Small intestine (tissue), 7 donors: ENCODE measurements around the gene NR3C1. TPM values are rescaled to one million over a fixed set of nuclear protein-coding genes. Genes with fewer than 3 reads are reported as not detected.

ENCODE experiments used
- DNase-seq, 2 donors: peaks; one replicate each; pipeline versions ENCODE4 v3.0.0 to v3.0.0-alpha.2; 2013
- FAIRE-seq: peaks from 2 replicates; lab custom pipeline; 2012; peaks lifted over from hg19 to GRCh38; lab: Jason Lieb, UNC
- H3K27ac ChIP-seq, 3 donors: one replicate each; pipeline ENCODE4 v1.5.1; 2013; ENCODE audit warnings: low read length in 2 of 3, mild to moderate bottlenecking in 2 of 3, control low read depth in 1 of 3, inconsistent platforms in 1 of 3, low read depth in 1 of 3, moderate library complexity in 1 of 3
- H3K27me3 ChIP-seq, 3 donors: one replicate each; pipeline ENCODE4 v1.6.1; 2013; ENCODE audit warnings: low read length in 3 of 3, inconsistent platforms in 1 of 3; ENCODE audit not compliant: control insufficient read depth in 3 of 3, insufficient read depth in 3 of 3
- H3K36me3 ChIP-seq, 3 donors: one replicate each; pipeline ENCODE4 v1.6.1; 2013; ENCODE audit warnings: low read length in 3 of 3, inconsistent platforms in 1 of 3, low read depth in 1 of 3, mild to moderate bottlenecking in 1 of 3, moderate library complexity in 1 of 3; ENCODE audit not compliant: control insufficient read depth in 3 of 3, insufficient read depth in 2 of 3
- H3K4me1 ChIP-seq, 3 donors: one replicate each; pipeline ENCODE4 v1.6.1; 2013; ENCODE audit warnings: low read length in 2 of 3, inconsistent platforms in 1 of 3, low read depth in 1 of 3, mild to moderate bottlenecking in 1 of 3, moderate library complexity in 1 of 3; ENCODE audit not compliant: control insufficient read depth in 3 of 3, insufficient read depth in 2 of 3
- H3K4me3 ChIP-seq, 3 donors: one replicate each; pipeline ENCODE4 v1.5.1; 2013; ENCODE audit warnings: low read length in 3 of 3, control low read depth in 1 of 3, inconsistent platforms in 1 of 3, low read depth in 1 of 3, mild to moderate bottlenecking in 1 of 3, moderate library complexity in 1 of 3
- H3K9me3 ChIP-seq, 2 donors: one replicate each; pipeline ENCODE4 v1.6.1; 2013; ENCODE audit warnings: low read depth in 1 of 2, low read length in 1 of 2; ENCODE audit not compliant: control insufficient read depth in 2 of 2, insufficient read depth in 1 of 2
- WGBS, 3 donors: extraction: QIAGEN DNeasy Blood & Tissue Kit; methylation state at CpG; one replicate each; pipeline ENCODE4 v1.1.7; 2013; 5-methylcytosine and 5-hydroxymethylcytosine counted together
- polyA plus RNA-seq, 4 donors: library from polyadenylated mRNA; stranded (reverse) in 3 of 4; unstranded in 1 of 4; fragments of 200-250 nt in 3 of 4; fragments of 120-200 nt in 1 of 4; gene quantifications; one replicate each; pipeline versions ENCODE4 v1.2.1 to v1.2.3, GENCODE V29; 2013
- donor health status: healthy with polysubstance abuse.
- donor health status: control.
- donor health status: control.
- donor health status: Bipolar disorder and iron deficiency.
- donor health status: healthy.

NR3C1 gene
- polyA plus RNA-seq, 4 donors: 13.7 to 32.2 (median 16.8) TPM

DNA sequence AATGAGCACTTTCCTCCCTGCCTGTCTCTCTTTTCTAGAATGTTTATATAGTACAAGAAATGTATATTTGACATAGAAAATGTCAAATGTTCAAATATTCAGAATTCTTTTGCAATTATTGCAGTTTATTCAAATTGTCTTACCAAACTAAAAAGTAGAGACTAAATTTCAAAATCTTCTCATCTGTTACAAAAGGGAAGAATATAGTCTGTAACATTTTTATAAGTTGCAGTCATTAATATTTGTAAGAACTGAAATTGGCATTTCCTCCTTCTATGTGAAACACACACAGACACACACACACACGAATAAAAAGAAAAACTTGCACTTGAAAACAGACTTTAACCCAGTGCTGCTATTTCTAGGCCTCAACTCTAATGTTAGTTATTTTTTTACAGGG, 56.4 kb downstream of the NR3C1 start:
- WGBS, 3 donors: 38 to 49% (median 39%) methylated on average over 1 of the region's 1 CpG
- no peak for FAIRE-seq
- H3K27ac ChIP-seq: no peak overlapping the region

DNA sequence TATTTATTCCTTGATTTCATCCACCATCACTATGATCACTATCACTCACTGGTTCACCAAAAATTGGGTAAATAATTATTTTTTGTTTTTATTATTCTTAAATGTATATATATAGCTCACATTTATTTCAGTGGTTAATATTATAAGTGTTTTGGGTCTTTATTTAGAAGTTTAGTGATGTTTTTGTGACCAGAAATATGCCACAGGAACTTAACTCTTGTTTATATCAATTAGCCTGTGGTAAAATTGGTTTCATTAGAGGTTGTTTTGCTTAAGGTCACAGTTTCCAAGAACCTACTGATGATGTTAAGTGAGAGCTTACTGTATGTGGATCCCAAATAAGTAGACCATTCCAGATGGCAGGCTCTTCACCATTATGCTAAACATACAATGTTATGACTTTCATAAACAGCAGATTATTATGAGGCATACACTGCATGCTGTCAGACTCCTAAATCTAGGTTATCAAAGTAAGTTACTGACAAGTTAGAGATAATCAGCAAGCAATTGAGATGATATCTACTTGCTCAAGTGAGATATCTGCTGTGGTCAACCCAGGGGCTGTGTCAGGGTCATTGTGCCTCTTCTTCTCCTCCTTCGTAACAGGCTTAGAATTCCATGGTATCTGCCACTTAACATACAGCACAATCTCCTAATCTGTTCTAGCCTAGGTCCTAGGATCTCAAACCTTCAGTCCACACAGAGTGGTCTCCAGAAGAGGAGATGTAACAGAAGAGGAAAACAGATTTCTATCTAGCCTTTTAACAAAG, 57.6 kb downstream of the NR3C1 start:
- peaks cover 0 to 3% (median 3%) of the 10 kb centered on the region in 3 donors for H3K36me3 ChIP-seq
- no peak overlapping the region for H3K27ac ChIP-seq
- peaks cover 0 to 7% (median 0%) of the 10 kb centered on the region in 3 donors for H3K4me1 ChIP-seq
- no peak for FAIRE-seq
- no peak overlapping the region for H3K4me3 ChIP-seq
- DNase-seq: no peak
- WGBS, 3 donors: 84 to 100% (median 91%) methylated on average over 1 of the region's 1 CpG
- no peaks in the 10 kb centered on the region for H3K9me3 ChIP-seq
- H3K27me3 ChIP-seq: no peaks in the 10 kb centered on the region

More for the DNA sequence above, 56.4 kb downstream of the NR3C1 start:
- no peak for DNase-seq
- Histone ChIP-seq H3K9me3 (no peaks in the 10 kb centered on the region), H3K36me3 (peaks cover 0 to 3% (median 3%) of the 10 kb centered on the region in 3 donors), H3K27me3 (no peaks in the 10 kb centered on the region), H3K4me1 (peaks cover 0 to 10% (median 0%) of the 10 kb centered on the region in 3 donors), H3K4me3 (no peak overlapping the region)

DNA sequence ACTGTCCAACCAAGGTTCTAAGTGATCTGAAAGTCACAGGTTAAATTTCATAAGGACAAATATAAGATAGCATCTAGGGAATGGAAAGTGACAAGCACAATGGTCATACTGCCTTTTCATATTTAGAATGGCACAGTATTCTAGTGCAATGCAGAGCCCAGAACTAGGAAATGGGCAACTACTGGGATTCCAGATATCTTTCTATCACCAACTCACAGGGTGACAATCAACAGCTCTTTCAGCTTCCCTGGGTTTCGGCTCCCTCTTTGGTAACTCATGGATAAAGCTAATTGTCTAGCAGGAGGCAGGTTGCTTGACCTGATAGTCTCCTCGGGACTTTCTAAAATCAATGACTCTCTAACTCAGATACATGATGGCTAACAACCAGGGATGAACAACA, 60.4 kb downstream of the NR3C1 start:
- 97 to 100% (median 98%) methylated on average over 2 of the region's 2 CpGs for WGBS, 3 donors
- Histone ChIP-seq H3K9me3 (no peaks in the 10 kb centered on the region), H3K36me3 (peaks cover 0 to 3% (median 3%) of the 10 kb centered on the region in 3 donors), H3K27ac (no peak overlapping the region), H3K4me1 (no peaks in the 10 kb centered on the region), H3K4me3 (no peak overlapping the region), H3K27me3 (no peaks in the 10 kb centered on the region)
- DNase-seq (no peak), FAIRE-seq (no peak)

DNA sequence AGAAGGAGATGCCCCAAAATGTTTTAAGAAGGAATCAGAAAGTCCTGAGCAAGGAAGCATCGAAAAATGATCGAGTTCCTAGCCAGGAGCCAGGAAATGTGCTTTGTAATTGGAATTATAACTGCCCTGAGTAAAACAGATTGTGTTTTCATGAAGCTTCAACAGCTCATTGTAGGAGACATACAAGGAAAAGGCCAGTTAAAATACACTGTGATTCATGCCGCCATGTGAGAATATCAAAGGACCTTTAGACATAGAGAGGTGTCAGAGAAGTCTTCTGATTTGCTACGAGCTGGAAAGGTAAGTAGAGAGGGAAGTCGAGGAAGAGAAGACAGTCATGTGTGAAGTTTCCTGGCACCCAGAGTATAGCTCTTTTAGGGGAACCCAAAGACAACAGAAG, 60.9 kb downstream of the NR3C1 start:
- DNase-seq (peak in 1 of 2 donors; percentile 14), FAIRE-seq (no peak)
- no peak overlapping the region for H3K4me3 ChIP-seq
- H3K9me3 ChIP-seq: no peaks in the 10 kb centered on the region
- H3K27ac ChIP-seq: no peak overlapping the region
- WGBS, 3 donors: 86 to 94% (median 86%) methylated on average over 5 of the region's 5 CpGs
- H3K27me3 ChIP-seq: no peaks in the 10 kb centered on the region
- H3K36me3 ChIP-seq: peaks cover 0 to 3% (median 3%) of the 10 kb centered on the region in 3 donors
- no peaks in the 10 kb centered on the region for H3K4me1 ChIP-seq

DNA sequence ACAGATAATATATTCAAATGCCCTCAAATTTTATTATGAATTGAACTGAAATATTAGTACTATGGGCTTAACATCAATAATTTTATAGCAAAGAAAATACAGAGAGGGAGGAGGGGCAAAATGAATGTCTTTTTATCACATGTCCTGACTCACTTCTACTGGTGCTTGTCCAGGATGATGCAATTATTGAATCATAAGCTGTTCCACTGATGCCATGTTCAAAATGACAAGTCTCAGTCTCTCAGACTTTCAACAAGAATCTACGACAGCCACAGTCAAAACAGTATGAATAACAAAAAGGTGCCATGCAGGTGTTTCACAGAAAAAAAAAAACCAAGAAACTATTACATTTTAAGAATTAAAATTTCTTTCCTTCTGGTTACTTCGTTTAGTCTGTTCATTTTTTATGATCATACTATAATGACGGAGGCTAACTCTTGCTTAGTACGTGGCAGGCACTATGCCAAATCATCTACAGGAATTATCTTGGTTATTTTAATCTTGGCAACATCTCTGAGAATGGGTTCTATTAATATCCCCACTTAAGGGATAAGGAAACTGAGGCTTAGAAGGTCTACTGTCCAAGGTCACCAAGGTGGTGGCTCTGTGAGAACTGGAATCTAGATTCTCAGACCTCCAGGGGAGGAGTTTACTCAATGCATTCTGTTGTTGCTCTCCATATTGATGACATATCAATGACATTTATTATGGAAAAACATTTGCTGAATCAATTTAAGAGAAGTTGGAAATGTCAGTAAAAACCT, 61.5 kb downstream of the NR3C1 start:
- FAIRE-seq: no peak
- WGBS, 3 donors: 73 to 78% (median 75%) methylated on average over 4 of the region's 4 CpGs

DNA sequence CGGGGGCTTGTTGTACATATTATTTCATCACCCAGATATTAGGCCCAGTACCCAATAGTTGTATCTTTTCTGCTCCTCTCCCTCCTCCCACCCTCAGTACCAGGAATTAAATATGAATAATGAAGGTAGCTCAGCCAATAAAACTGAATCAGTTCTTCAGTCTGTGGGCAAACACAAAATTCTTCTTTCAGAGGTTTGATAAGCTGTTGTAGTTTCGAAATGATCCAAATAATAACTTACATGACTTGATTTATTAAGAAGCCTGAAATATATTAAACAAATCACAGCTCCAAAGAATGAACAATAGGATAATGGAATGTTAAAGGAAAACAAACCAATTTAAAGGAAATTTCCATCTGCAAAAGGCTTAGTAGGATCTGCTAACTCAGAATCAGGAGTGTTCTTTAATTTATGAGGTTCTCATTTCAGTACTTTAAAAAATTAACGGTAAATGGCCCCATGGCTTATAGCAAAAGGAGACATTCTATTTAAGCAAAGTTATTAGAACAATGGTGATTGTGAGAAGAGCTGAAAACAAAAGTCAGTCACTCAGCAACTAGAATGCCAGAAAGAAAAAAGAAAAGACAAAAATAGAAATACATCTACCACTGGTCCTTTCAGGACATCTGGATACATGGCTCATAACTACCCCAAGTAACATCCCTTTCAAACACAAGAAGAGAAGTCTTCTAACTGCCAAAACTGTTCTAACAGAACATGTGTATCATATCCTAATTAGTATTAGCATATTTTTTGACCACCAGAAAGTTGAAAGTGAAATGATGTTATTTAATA, 62.4 kb downstream of the NR3C1 start:
- WGBS, 3 donors: 73 to 95% (median 87%) methylated on average over 3 of the region's 3 CpGs
- H3K27ac ChIP-seq: no peak overlapping the region

More for the DNA sequence above, 61.5 kb downstream of the NR3C1 start:
- no peak overlapping the region for H3K4me3 ChIP-seq
- no peak overlapping the region for H3K27ac ChIP-seq
- H3K9me3 ChIP-seq: no peaks in the 10 kb centered on the region
- H3K4me1 ChIP-seq: no peaks in the 10 kb centered on the region
- H3K36me3 ChIP-seq: peaks cover 0 to 3% (median 3%) of the 10 kb centered on the region in 3 donors
- no peak for DNase-seq
- H3K27me3 ChIP-seq: no peaks in the 10 kb centered on the region

DNA sequence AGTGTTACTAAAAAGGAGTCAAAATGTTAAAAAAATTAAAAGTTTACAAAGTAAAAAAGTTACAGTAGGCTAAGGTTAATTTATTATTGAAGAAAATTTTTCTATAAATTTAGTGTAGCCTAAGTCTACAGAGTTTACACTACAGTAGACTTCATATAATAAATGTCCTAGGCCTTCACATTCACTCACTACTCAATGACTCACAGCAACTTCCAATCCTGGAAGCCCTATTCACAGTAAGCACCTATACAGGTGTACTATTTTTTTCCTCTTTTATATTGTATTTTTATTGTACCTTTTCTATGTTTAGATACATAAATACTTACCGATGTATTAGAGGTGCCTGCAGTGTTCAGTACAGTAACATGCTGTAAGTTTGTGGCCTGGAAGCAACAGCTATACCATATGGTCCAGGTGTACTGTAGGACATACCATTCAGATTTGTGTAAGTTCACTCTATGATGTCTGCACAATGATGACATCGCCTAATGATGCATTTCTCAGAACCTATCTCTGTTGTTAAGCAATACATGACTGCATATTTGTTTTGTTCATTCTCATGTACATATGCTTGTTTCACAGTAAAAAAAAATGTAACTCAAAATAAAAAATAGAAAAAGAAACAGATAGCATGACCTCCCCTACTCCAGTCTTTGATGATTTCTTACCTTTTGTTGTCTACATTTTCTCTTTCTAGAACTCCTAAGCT, 64.7 kb downstream of the NR3C1 start:
- no peaks in the 10 kb centered on the region for H3K27me3 ChIP-seq
- no peak for FAIRE-seq
- H3K27ac ChIP-seq: no peak overlapping the region
- H3K9me3 ChIP-seq: no peaks in the 10 kb centered on the region
- WGBS, 3 donors: 96 to 98% (median 98%) methylated on average over 2 of the region's 2 CpGs
- DNase-seq: peak in 1 of 2 donors; percentile 14
- no peak overlapping the region for H3K4me3 ChIP-seq
- H3K4me1 ChIP-seq: no peaks in the 10 kb centered on the region
- peaks cover 0 to 2% (median 0%) of the 10 kb centered on the region in 3 donors for H3K36me3 ChIP-seq

More for the DNA sequence above, 62.4 kb downstream of the NR3C1 start:
- FAIRE-seq: no peak
- no peaks in the 10 kb centered on the region for H3K9me3 ChIP-seq
- no peak for DNase-seq
- H3K27me3 ChIP-seq: no peaks in the 10 kb centered on the region
- H3K4me1 ChIP-seq: no peaks in the 10 kb centered on the region
- H3K36me3 ChIP-seq: peaks cover 2 to 3% (median 3%) of the 10 kb centered on the region in 3 donors
- H3K4me3 ChIP-seq: no peak overlapping the region
